Body of pancreas (tissue), 4 donors: Measurements from ENCODE around the gene SYNE1.

Source experiments
- POLR2A ChIP-seq, 3 donors: fragments of 450-650 bp; IDR thresholded peaks; one replicate each; pipeline ENCODE4 v1.6.1; 2016; ENCODE audit warnings: antibody characterized with exemption in 3 of 3, mild to moderate bottlenecking in 2 of 3
- TF ChIP-seq, protein P1 (sequence below), 7 experiments: fragments of 450-650 bp in 4 of 7; fragments of 200-600 bp in 3 of 7; sonication (generic) in 3 of 7; IDR thresholded peaks; one replicate each; pipeline ENCODE4 v1.5.1; 2016 to 2019; ENCODE audit warnings: antibody characterized with exemption in 7 of 7

DNA sequence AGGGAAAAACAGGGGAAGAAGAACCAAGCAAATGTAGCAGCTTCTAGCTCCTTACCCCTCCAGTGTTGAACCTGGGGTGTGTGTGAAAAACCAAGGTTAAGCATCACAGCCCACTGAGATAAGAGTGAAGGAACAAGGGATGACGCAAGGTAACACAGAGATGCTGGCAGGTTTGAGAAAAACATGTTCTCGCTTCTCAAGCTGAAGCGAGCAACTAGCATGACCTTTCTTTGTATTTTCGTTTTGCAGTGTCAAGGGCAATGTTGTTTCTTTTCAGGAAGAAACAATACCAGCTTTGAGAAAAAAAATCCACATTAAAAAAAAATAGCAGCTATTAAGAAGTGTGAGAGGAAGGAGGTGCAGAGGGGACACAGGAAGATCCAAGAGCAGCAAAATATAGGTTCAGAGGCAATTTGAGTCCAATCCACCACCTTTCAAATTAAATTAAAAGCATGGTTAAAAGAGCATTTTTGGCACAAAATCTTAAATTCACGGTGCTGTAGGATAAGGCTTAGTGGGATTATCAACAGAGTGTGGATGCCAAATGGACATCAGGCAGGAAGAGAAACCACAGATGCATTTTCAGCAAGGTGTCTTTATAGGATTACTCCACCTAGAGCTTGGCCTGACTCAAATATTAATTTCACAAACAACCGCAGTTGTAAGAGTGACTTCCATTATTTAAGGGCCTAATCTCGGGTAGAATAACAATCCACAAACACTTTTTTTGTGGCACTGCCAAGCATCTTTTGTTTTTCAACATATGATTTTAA lies 70.9 kb downstream of the SYNE1 start:
- TF ChIP-seq, protein P1, sequence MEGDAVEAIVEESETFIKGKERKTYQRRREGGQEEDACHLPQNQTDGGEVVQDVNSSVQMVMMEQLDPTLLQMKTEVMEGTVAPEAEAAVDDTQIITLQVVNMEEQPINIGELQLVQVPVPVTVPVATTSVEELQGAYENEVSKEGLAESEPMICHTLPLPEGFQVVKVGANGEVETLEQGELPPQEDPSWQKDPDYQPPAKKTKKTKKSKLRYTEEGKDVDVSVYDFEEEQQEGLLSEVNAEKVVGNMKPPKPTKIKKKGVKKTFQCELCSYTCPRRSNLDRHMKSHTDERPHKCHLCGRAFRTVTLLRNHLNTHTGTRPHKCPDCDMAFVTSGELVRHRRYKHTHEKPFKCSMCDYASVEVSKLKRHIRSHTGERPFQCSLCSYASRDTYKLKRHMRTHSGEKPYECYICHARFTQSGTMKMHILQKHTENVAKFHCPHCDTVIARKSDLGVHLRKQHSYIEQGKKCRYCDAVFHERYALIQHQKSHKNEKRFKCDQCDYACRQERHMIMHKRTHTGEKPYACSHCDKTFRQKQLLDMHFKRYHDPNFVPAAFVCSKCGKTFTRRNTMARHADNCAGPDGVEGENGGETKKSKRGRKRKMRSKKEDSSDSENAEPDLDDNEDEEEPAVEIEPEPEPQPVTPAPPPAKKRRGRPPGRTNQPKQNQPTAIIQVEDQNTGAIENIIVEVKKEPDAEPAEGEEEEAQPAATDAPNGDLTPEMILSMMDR (IDR thresholded peaks at IDR 0.05), result no peak
- no peak for TF ChIP-seq POLR2A (IDR thresholded peaks at IDR 0.05)
